HepG2 (cell line): Measurements from ENCODE around the gene AKIRIN1. TPM values are rescaled to one million over a fixed set of nuclear protein-coding genes. Genes with fewer than 3 reads are reported as not detected.

ENCODE experiments used
- FOXK1 ChIP-seq: sonication (generic); formaldehyde crosslinking; IDR thresholded peaks from 2 replicates; pipeline ENCODE4 v1.4.0; 2020; ENCODE audit warnings: low read depth, missing genetic modification reagents, borderline replicate concordance
- IKZF1 ChIP-seq: fragments of 450-650 bp; IDR thresholded peaks from 2 replicates; pipeline ENCODE4 v1.7.1; 2016
- MTF2 ChIP-seq: sonication (generic); formaldehyde crosslinking; IDR thresholded peaks from 2 replicates; pipeline ENCODE4 v1.5.0; 2020; ENCODE audit warnings: missing genetic modification reagents, borderline replicate concordance
- NFATC3 ChIP-seq: sonication (generic); formaldehyde crosslinking; IDR thresholded peaks from 2 replicates; pipeline ENCODE4 v1.5.1; 2020; ENCODE audit warnings: mild to moderate bottlenecking, missing genetic modification reagents
- RXRB ChIP-seq: IDR thresholded peaks from 2 replicates; pipeline ENCODE4 v1.6.1; 2016; ENCODE audit warnings: borderline replicate concordance, missing genetic modification reagents, missing compliant biosample characterization
- SP2 ChIP-seq: sonication (generic); formaldehyde crosslinking; IDR thresholded peaks from 2 replicates; pipeline ENCODE4 v1.5.1; 2020; ENCODE audit warnings: mild to moderate bottlenecking, missing genetic modification reagents
- SRY ChIP-seq: sonication (generic); formaldehyde crosslinking; IDR thresholded peaks from 2 replicates; pipeline ENCODE4 v1.8.0; 2022; ENCODE audit warnings: mild to moderate bottlenecking, missing genetic modification reagents
- ZFP62 ChIP-seq: sonication (generic); formaldehyde crosslinking; IDR thresholded peaks from 2 replicates; pipeline ENCODE4 v1.4.0; 2020; ENCODE audit warnings: missing genetic modification reagents
- ZNF335 ChIP-seq: sonication (generic); formaldehyde crosslinking; IDR thresholded peaks from 2 replicates; pipeline ENCODE4 v1.4.0; 2020; ENCODE audit warnings: missing genetic modification reagents
- ZNF703 ChIP-seq: sonication (generic); formaldehyde crosslinking; IDR thresholded peaks from 2 replicates; pipeline ENCODE4 v1.5.1; 2020; ENCODE audit warnings: missing genetic modification reagents, mild to moderate bottlenecking, moderate library complexity, borderline replicate concordance
- ZNF761 ChIP-seq: sonication (generic); formaldehyde crosslinking; conservative IDR thresholded peaks from 2 replicates; pipeline ENCODE4 v1.4.0; 2020; ENCODE audit warnings: mild to moderate bottlenecking, missing genetic modification reagents
- ZNF782 ChIP-seq: sonication (generic); formaldehyde crosslinking; IDR thresholded peaks from 2 replicates; pipeline ENCODE4 v1.4.0; 2020; ENCODE audit warnings: missing genetic modification reagents, mild to moderate bottlenecking, borderline replicate concordance
- ZNF841 ChIP-seq: sonication (generic); formaldehyde crosslinking; IDR thresholded peaks from 2 replicates; pipeline ENCODE4 v1.8.1; 2023; ENCODE audit warnings: missing genetic modification reagents, borderline replicate concordance
- ZNF891 ChIP-seq: sonication (generic); formaldehyde crosslinking; IDR thresholded peaks from 2 replicates; pipeline ENCODE4 v1.5.0; 2020; ENCODE audit warnings: mild to moderate bottlenecking, missing genetic modification reagents
- polyA plus RNA-seq, 8 experiments: library from polyadenylated mRNA; depleted of rRNA in 3 of 8; stranded (reverse) in 7 of 8; unstranded in 1 of 8; fragments of >200 nt; fragmentation: Illumina TruSeq in 4 of 8; extraction: Trizol in 4 of 8; gene quantifications; 2 replicates each; pipeline versions ENCODE4 v1.2.1 to v1.2.3, GENCODE V29; 2011 to 2016; ENCODE audit warnings: low read depth in 4 of 8, missing spikeins in 1 of 8, mixed read lengths in 1 of 8; ENCODE audit not compliant: insufficient read depth in 1 of 8
- total RNA-seq, 5 experiments: library from RNA; depleted of rRNA; stranded (reverse); fragments of >200 nt; fragmentation: Illumina TruSeq; extraction: Trizol; gene quantifications; 2 replicates each; pipeline ENCODE4 v1.2.3, GENCODE V29; 2016; ENCODE audit warnings: low read depth in 1 of 5
- TF ChIP-seq, protein P1 (sequence below): sonication (generic); formaldehyde crosslinking; conservative IDR thresholded peaks from 2 replicates; pipeline ENCODE4 v1.8.1; 2023; ENCODE audit warnings: missing genetic modification reagents
- TF ChIP-seq, protein P2 (sequence below): IDR thresholded peaks from 2 replicates; pipeline ENCODE4 v1.6.1; 2016; ENCODE audit warnings: missing biosample characterization, missing genetic modification reagents, low read depth
- TF ChIP-seq, protein P3 (sequence below), 2 experiments: sonication (generic) in 1 of 2; formaldehyde crosslinking in 1 of 2; IDR thresholded peaks; 2 replicates each; pipeline versions ENCODE4 v1.5.1 to v1.6.1; 2011 to 2020; ENCODE audit warnings: borderline replicate concordance in 1 of 2, low read depth in 1 of 2, low read length in 1 of 2, mild to moderate bottlenecking in 1 of 2, missing genetic modification reagents in 1 of 2, moderate library complexity in 1 of 2
- TF ChIP-seq, protein P4 (sequence below): fragments of 450-650 bp; IDR thresholded peaks from 2 replicates; pipeline ENCODE4 v1.6.1; 2016
- TF ChIP-seq, protein P5 (sequence below): IDR thresholded peaks from 2 replicates; pipeline ENCODE4 v1.6.1; 2012; ENCODE audit warnings: low read length, improper control_type of control experiment

The AKIRIN1 gene
- total and polyA plus RNA-seq, 2 of the 13 experiments (the other 11 are each of a cell fraction or from before 2014, with no cell fraction given) = 123 to 157 TPM

DNA sequence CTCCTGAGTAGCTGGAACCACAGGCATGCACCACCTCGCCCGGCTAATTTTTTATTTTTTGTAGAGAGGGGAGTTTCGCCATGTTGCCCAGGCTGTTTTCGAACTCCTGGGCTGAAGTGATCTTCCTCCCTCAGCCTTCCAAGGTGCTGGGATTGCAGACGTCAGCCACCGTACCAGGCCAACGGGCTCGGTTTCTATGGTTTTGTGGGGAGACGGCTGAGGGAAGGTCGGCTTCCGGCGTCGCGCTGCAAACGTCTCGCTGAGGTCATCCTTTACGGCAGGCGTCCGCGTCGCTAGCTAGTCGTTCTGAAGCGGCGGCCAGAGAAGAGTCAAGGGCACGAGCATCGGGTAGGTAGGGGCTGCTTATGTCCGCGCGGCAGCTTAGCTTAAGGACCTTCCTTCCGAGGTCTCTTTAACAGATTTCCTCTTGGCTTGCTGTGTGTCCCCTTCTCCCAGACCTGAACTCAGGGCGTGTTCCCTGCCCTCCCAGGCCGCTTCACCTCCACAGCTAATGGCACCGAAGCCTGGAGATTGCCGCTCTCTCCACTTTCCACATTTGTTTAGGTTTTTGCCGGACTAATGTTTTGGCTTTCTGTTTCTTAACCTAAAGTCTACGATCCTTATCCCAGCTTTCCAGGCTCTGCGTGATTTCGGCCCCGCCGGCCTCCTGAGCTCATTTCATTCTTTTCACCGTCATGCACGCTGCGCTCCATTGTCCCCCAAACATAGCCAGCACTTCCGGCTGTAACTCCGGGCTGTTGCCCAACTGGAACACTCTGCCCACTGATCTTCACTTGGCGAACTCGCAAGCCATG lies 35.2 kb downstream of the AKIRIN1 start, which contains the start of gene NDUFS5 (continued):
- TF ChIP-seq, protein P1, sequence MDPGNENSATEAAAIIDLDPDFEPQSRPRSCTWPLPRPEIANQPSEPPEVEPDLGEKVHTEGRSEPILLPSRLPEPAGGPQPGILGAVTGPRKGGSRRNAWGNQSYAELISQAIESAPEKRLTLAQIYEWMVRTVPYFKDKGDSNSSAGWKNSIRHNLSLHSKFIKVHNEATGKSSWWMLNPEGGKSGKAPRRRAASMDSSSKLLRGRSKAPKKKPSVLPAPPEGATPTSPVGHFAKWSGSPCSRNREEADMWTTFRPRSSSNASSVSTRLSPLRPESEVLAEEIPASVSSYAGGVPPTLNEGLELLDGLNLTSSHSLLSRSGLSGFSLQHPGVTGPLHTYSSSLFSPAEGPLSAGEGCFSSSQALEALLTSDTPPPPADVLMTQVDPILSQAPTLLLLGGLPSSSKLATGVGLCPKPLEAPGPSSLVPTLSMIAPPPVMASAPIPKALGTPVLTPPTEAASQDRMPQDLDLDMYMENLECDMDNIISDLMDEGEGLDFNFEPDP (CRISPR knock-in tag) = no peak
- TF ChIP-seq ZNF335 (CRISPR knock-in tag) (peak; percentile 31; the same call in 1 of the 2 replicates), ZNF703 (CRISPR knock-in tag) (no peak), ZNF891 (CRISPR knock-in tag) (no peak), IKZF1 (no peak), ZNF782 (no peak), FOXK1 (0 out of 2 replicates have a peak, but pooled peaks have one; percentile 29), MTF2 (CRISPR knock-in tag) (no peak), ZNF761 (CRISPR knock-in tag) (no peak), SP2 (CRISPR knock-in tag) (0 out of 2 replicates have a peak, but pooled peaks have one; percentile 23), SRY (CRISPR knock-in tag) (no peak), ZNF841 (CRISPR knock-in tag) (no peak), NFATC3 (CRISPR knock-in tag) (no peak), RXRB (CRISPR knock-in tag) (no peak; the same call in 1 of the 2 replicates), ZFP62 (CRISPR knock-in tag) (no peak)
- TF ChIP-seq, protein P2, sequence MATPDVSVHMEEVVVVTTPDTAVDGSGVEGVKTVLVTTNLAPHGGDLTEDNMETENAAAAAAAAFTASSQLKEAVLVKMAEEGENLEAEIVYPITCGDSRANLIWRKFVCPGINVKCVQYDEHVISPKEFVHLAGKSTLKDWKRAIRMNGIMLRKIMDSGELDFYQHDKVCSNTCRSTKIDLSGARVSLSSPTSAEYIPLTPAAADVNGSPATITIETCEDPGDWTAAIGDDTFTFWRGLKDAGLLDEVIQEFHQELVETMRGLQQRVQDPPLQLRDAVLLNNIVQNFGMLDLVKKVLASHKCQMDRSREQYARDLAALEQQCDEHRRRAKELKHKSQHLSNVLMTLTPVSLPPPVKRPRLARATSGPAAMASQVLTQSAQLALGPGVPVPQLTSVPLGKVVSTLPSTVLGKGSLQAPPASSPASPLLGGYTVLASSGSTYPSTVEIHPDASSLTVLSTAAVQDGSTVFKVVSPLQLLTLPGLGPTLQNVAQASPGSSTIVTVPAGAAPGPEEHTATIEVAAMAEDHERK (CRISPR knock-in tag) = peak; percentile 73
- TF ChIP-seq, protein P3, sequence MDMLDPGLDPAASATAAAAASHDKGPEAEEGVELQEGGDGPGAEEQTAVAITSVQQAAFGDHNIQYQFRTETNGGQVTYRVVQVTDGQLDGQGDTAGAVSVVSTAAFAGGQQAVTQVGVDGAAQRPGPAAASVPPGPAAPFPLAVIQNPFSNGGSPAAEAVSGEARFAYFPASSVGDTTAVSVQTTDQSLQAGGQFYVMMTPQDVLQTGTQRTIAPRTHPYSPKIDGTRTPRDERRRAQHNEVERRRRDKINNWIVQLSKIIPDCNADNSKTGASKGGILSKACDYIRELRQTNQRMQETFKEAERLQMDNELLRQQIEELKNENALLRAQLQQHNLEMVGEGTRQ (IDR thresholded peaks at IDR 0.05; ENCODE audit: low read depth, low read length) = no peak
- TF ChIP-seq, protein P3 (CRISPR knock-in tag; IDR thresholded peaks at IDR 0.05; ENCODE audit: borderline replicate concordance) = no peak; the same call in 1 of the 2 replicates
- TF ChIP-seq, protein P4, sequence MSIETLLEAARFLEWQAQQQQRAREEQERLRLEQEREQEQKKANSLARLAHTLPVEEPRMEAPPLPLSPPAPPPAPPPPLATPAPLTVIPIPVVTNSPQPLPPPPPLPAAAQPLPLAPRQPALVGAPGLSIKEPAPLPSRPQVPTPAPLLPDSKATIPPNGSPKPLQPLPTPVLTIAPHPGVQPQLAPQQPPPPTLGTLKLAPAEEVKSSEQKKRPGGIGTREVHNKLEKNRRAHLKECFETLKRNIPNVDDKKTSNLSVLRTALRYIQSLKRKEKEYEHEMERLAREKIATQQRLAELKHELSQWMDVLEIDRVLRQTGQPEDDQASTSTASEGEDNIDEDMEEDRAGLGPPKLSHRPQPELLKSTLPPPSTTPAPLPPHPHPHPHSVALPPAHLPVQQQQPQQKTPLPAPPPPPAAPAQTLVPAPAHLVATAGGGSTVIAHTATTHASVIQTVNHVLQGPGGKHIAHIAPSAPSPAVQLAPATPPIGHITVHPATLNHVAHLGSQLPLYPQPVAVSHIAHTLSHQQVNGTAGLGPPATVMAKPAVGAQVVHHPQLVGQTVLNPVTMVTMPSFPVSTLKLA = no peak
- TF ChIP-seq, protein P5, sequence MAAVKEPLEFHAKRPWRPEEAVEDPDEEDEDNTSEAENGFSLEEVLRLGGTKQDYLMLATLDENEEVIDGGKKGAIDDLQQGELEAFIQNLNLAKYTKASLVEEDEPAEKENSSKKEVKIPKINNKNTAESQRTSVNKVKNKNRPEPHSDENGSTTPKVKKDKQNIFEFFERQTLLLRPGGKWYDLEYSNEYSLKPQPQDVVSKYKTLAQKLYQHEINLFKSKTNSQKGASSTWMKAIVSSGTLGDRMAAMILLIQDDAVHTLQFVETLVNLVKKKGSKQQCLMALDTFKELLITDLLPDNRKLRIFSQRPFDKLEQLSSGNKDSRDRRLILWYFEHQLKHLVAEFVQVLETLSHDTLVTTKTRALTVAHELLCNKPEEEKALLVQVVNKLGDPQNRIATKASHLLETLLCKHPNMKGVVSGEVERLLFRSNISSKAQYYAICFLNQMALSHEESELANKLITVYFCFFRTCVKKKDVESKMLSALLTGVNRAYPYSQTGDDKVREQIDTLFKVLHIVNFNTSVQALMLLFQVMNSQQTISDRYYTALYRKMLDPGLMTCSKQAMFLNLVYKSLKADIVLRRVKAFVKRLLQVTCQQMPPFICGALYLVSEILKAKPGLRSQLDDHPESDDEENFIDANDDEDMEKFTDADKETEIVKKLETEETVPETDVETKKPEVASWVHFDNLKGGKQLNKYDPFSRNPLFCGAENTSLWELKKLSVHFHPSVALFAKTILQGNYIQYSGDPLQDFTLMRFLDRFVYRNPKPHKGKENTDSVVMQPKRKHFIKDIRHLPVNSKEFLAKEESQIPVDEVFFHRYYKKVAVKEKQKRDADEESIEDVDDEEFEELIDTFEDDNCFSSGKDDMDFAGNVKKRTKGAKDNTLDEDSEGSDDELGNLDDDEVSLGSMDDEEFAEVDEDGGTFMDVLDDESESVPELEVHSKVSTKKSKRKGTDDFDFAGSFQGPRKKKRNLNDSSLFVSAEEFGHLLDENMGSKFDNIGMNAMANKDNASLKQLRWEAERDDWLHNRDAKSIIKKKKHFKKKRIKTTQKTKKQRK = no peak
